Uterus (tissue), 4 donors: ENCODE measurements around the gene POLR2E. TPM values are rescaled to one million over a fixed set of nuclear protein-coding genes. Genes with fewer than 3 reads are reported as not detected.

Experiments used
- DNase-seq, 2 donors: peaks; one replicate each; pipeline ENCODE4 v3.0.0-alpha.2; 2019 to 2020
- H3K27ac ChIP-seq, 2 donors: fragments of 200-600 bp; sonication (generic); 1 replicate in 1 of 2; 2 replicates in 1 of 2; pipeline ENCODE4 v1.5.1; 2016 to 2018
- H3K27me3 ChIP-seq, 2 donors: fragments of 200-600 bp; sonication (generic); one replicate each; pipeline ENCODE4 v1.5.1; 2018 to 2019; ENCODE audit warnings: control low read depth in 1 of 2
- H3K36me3 ChIP-seq, 2 donors: fragments of 200-600 bp; sonication (generic); one replicate each; pipeline ENCODE4 v1.5.1; 2019; ENCODE audit warnings: control low read depth in 1 of 2
- H3K4me1 ChIP-seq, 2 donors: fragments of 200-600 bp; sonication (generic); one replicate each; pipeline ENCODE4 v1.5.1; 2018 to 2019; ENCODE audit warnings: control low read depth in 1 of 2
- H3K4me3 ChIP-seq, 2 donors: fragments of 200-600 bp; sonication (generic); 1 replicate in 1 of 2; 2 replicates in 1 of 2; pipeline ENCODE4 v1.5.1; 2018 to 2019; ENCODE audit warnings: mild to moderate bottlenecking in 1 of 2
- H3K9me3 ChIP-seq, 2 donors: fragments of 200-600 bp; sonication (generic); one replicate each; pipeline ENCODE4 v1.5.1; 2019; ENCODE audit warnings: control low read depth in 1 of 2
- POLR2A ChIP-seq, 2 donors: fragments of 450-650 bp; IDR thresholded peaks; one replicate each; pipeline ENCODE4 v1.6.1; 2016; ENCODE audit warnings: antibody characterized with exemption in 2 of 2, mild to moderate bottlenecking in 1 of 2, moderate library complexity in 1 of 2
- intact Hi-C: fragments of 100-400 bp; cut with DNase I; formaldehyde crosslinking; loops from one replicate; pipeline ENCODE4 v1.15.1; 2023; ENCODE audit warnings: low total_unique reads
- total RNA-seq, 4 donors: library from RNA; depleted of rRNA in 3 of 4; stranded (reverse); fragments of >200 nt in 3 of 4; gene quantifications; one replicate each; pipeline versions ENCODE4 v1.1.0 to v1.2.4, GENCODE V29; 2014 to 2023
- TF ChIP-seq, protein P1 (sequence below), 4 experiments: fragments of 200-600 bp in 2 of 4; fragments of 450-650 bp in 2 of 4; sonication (generic) in 2 of 4; IDR thresholded peaks; one replicate each; pipeline ENCODE4 v1.5.1; 2016 to 2019; ENCODE audit warnings: antibody characterized with exemption in 4 of 4, mild to moderate bottlenecking in 2 of 4, moderate library complexity in 1 of 4
- donor health status: DM: yes; HTN: yes; CAD: no.

The POLR2E gene
- total RNA-seq, 4 donors from 2014 or later, result 13.6 to 112 (median 59.8) TPM

DNA sequence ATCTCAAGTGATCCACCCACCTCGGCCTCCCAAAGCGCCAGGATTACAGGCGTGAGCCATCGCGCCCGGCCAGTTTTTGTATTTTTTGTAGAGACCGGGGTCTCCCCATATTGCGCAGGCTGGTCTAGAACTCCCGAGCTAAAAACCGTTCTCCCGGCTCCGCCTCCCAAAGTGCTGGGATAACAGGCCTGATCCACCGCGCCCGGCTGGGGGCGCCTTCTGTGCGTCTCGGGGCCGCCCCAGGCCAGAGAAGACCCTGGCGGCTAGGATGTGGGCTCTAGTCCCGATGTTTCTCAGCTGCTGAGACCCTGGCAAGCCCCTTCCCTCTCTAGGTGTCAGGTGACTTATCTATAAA, 24.6 kb downstream of the POLR2E start:
- H3K36me3 ChIP-seq, result no peaks in the 10 kb centered on the region
- H3K9me3 ChIP-seq, result no peaks in the 10 kb centered on the region
- H3K4me1 ChIP-seq, result peaks cover 0 to 15% of the 10 kb centered on the region in 2 donors
- intact Hi-C loops, result no loop called here
- TF ChIP-seq, protein P1, sequence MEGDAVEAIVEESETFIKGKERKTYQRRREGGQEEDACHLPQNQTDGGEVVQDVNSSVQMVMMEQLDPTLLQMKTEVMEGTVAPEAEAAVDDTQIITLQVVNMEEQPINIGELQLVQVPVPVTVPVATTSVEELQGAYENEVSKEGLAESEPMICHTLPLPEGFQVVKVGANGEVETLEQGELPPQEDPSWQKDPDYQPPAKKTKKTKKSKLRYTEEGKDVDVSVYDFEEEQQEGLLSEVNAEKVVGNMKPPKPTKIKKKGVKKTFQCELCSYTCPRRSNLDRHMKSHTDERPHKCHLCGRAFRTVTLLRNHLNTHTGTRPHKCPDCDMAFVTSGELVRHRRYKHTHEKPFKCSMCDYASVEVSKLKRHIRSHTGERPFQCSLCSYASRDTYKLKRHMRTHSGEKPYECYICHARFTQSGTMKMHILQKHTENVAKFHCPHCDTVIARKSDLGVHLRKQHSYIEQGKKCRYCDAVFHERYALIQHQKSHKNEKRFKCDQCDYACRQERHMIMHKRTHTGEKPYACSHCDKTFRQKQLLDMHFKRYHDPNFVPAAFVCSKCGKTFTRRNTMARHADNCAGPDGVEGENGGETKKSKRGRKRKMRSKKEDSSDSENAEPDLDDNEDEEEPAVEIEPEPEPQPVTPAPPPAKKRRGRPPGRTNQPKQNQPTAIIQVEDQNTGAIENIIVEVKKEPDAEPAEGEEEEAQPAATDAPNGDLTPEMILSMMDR (IDR thresholded peaks at IDR 0.05), result no peak
- TF ChIP-seq POLR2A (IDR thresholded peaks at IDR 0.05), result no peak
- no peak overlapping the region for H3K4me3 ChIP-seq
- H3K27ac ChIP-seq, result no peak overlapping the region
- no peak for DNase-seq
- H3K27me3 ChIP-seq, result peaks cover 21 to 47% of the 10 kb centered on the region in 2 donors

DNA sequence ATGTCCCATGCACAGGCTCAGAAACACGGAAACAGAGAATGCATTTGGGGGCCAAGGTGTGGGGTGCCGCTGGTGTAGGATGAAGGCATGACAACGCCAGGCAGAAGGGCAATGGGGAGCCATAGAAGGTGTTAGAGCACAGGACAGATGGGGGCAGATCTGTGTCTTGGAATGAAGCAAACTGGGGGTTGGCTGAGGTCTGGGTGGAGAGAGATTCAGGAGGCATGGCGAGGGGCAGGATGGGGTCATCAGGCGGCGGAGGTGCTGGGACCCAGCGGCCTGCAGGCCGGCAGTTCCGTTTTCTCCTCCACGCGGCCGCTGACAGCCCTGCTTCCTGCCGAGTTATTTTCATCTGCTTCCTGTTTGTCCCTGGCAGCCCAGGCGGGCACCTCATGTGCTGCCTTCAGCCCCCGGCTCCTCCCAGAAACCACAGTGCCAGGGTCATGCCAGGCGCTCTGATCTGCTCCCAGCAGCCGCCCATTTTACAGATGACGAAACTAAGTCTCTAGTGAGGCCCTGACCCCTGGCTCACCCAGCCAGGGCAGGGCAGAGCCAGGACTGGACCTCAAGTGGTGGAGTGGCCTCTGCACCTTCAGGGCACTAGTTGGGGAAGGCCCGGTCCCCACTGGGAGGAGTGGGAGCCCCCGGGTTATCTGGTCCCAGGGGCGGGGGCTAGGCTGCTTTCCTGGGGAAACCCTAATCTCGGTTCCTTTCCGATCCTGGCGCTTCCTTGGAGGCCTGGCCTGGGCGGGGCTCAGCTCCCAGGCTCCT, 26.0 kb downstream of the POLR2E start:
- Histone ChIP-seq H3K9me3 (no peaks in the 10 kb centered on the region), H3K4me3 (no peak overlapping the region), H3K27me3 (peaks cover 21 to 50% of the 10 kb centered on the region in 2 donors), H3K27ac (no peak overlapping the region), H3K36me3 (no peaks in the 10 kb centered on the region), H3K4me1 (peaks cover 0 to 21% of the 10 kb centered on the region in 2 donors)
- intact Hi-C loops, result no loop called here
- DNase-seq, result no peak
- TF ChIP-seq, protein P1 (IDR thresholded peaks at IDR 0.05), result no peak
- TF ChIP-seq POLR2A (IDR thresholded peaks at IDR 0.05), result no peak

DNA sequence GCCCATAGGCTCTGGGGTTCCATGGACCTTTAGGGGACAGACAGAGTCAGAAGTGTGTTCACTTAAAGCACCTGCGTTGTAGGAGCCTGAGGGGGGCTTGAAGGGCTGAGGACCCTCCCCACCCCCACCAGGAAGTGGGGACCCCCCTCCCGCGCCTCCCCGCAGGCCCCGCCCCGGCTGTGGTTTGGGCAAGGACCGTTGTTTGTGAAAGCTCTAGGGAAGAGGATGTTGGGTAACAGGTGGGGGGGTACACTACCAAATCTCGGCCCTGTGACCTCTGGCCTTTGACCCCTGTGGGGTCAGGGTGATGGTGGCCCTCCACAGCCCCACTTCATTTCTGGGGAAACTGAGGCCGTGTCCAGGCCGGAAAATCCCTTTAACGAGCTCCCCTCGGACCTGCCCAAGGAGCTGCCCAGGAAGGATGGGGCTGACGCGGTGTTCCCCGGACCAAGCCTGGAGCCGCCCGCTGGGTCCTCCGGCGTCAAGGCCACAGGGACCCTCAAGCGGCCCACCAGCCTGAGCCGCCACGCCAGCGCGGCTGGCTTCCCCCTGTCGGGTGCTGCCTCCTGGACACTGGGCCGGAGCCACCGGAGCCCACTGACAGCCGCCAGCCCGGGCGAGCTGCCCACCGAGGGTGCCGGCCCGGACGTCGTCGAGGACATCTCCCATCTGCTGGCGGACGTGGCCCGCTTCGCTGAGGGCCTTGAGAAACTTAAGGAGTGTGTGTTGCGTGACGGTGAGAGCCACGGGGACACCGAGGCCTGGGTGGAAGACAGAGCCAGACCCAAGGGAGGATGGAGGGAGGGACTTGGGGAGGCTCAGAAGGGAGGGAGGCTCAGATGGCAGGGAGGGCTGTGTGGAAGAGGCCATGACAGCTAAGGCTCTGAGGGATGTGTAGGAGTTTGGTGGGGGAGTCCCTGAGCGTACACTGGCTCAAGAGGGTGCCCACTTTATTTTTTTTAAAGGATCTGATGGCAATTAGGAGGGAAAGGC, 26.9 kb downstream of the POLR2E start:
- no peaks in the 10 kb centered on the region for H3K9me3 ChIP-seq
- peaks cover 21 to 50% of the 10 kb centered on the region in 2 donors for H3K27me3 ChIP-seq
- TF ChIP-seq, protein P1 (IDR thresholded peaks at IDR 0.05), result no peak
- TF ChIP-seq POLR2A (IDR thresholded peaks at IDR 0.05), result no peak
- H3K36me3 ChIP-seq, result no peaks in the 10 kb centered on the region
- DNase-seq, result no peak
- intact Hi-C loops, result no loop called here
- no peak overlapping the region for H3K27ac ChIP-seq
- no peak overlapping the region for H3K4me3 ChIP-seq
- peaks cover 0 to 21% of the 10 kb centered on the region in 2 donors for H3K4me1 ChIP-seq

DNA sequence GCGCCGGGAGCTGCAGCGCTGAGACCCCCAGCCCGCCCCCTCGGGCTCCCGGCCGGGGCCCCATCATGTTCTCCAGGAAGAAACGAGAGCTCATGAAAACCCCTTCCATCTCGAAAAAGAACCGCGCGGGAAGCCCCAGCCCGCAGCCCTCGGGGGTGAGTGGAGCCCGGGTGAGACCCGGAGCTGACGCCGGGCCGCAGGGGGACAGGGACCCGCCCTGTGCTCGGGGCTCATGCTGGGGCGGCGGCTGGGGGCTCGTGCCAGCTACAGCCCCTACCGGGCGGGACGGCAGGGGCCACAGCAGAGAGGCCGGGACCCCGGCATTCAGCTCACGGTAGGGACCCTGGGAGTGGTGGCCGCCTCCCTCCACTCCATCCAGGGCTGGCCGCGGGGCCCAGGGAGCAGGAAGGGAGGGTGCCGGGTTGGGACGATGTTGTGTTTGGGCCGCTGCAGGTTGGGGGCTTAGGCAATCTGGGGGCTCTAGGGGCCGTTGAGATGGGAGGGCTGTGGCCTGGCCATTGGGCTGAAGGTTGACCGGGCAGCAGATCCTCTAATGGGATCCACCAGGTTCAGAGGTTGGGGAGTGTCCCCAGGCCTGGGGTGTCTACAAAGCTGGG, 27.7 kb downstream of the POLR2E start:
- H3K27ac ChIP-seq, result no peak overlapping the region
- intact Hi-C loops, result no loop called here
- H3K27me3 ChIP-seq, result peaks cover 21 to 50% of the 10 kb centered on the region in 2 donors

More for the DNA sequence above, 27.7 kb downstream of the POLR2E start:
- H3K4me1 ChIP-seq, result peaks cover 0 to 21% of the 10 kb centered on the region in 2 donors
- H3K9me3 ChIP-seq, result no peaks in the 10 kb centered on the region
- H3K36me3 ChIP-seq, result no peaks in the 10 kb centered on the region
- no peak for TF ChIP-seq POLR2A (IDR thresholded peaks at IDR 0.05)
- TF ChIP-seq, protein P1 (IDR thresholded peaks at IDR 0.05), result no peak
- DNase-seq, result no peak
- H3K4me3 ChIP-seq, result no peak overlapping the region
